PFSK-1 (cell line): Measurements from ENCODE around the gene CCIN.

Experiments used
- FOXP2 ChIP-seq: optimal IDR thresholded peaks from 2 replicates; pipeline ENCODE3; 2011; ENCODE audit warnings: borderline replicate concordance, control low read depth, inconsistent platforms; ENCODE audit not compliant: insufficient read depth; ENCODE audit errors: extremely low read length, extremely low read depth
- POLR2AphosphoS5 ChIP-seq: IDR thresholded peaks from 2 replicates; pipeline ENCODE4 v1.6.1; 2012; ENCODE audit warnings: low read depth, mild to moderate bottlenecking, control low read depth, low read length, moderate library complexity
- SIN3A ChIP-seq: IDR thresholded peaks from 2 replicates; pipeline ENCODE4 v1.6.1; 2012; ENCODE audit warnings: mild to moderate bottlenecking, low read length, moderate library complexity, borderline replicate concordance; ENCODE audit not compliant: insufficient read depth
- TAF1 ChIP-seq: IDR thresholded peaks from 2 replicates; pipeline ENCODE4 v1.6.1; 2012; ENCODE audit warnings: low read length, control low read depth, borderline replicate concordance; ENCODE audit not compliant: insufficient read depth
- TF ChIP-seq, protein P1 (sequence below), 2 experiments: IDR thresholded peaks; 2 replicates each; pipeline versions ENCODE4 v1.6.1 to v1.8.0; 2011 to 2012; ENCODE audit warnings: low read depth in 2 of 2, low read length in 2 of 2, control low read depth in 1 of 2, inconsistent platforms in 1 of 2, mild to moderate bottlenecking in 1 of 2, moderate library complexity in 1 of 2; ENCODE audit not compliant: insufficient read depth in 1 of 2

Gene CCIN

GRCh38 chr9:36218411-36218901 lies 49.3 kb downstream of the CCIN start:
- TF ChIP-seq POLR2AphosphoS5: no peak
- TF ChIP-seq, protein P1, sequence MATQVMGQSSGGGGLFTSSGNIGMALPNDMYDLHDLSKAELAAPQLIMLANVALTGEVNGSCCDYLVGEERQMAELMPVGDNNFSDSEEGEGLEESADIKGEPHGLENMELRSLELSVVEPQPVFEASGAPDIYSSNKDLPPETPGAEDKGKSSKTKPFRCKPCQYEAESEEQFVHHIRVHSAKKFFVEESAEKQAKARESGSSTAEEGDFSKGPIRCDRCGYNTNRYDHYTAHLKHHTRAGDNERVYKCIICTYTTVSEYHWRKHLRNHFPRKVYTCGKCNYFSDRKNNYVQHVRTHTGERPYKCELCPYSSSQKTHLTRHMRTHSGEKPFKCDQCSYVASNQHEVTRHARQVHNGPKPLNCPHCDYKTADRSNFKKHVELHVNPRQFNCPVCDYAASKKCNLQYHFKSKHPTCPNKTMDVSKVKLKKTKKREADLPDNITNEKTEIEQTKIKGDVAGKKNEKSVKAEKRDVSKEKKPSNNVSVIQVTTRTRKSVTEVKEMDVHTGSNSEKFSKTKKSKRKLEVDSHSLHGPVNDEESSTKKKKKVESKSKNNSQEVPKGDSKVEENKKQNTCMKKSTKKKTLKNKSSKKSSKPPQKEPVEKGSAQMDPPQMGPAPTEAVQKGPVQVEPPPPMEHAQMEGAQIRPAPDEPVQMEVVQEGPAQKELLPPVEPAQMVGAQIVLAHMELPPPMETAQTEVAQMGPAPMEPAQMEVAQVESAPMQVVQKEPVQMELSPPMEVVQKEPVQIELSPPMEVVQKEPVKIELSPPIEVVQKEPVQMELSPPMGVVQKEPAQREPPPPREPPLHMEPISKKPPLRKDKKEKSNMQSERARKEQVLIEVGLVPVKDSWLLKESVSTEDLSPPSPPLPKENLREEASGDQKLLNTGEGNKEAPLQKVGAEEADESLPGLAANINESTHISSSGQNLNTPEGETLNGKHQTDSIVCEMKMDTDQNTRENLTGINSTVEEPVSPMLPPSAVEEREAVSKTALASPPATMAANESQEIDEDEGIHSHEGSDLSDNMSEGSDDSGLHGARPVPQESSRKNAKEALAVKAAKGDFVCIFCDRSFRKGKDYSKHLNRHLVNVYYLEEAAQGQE (IDR thresholded peaks at IDR 0.05; ENCODE audit: insufficient read depth in 1 of 2, low read depth in 2 of 2, low read length in 2 of 2): no peak
- TF ChIP-seq FOXP2: no peak
- no peak for TF ChIP-seq TAF1
- TF ChIP-seq SIN3A: no peak
